GM10248 (cell line): ENCODE results near the gene TOM1L2.

Experiments
- CTCF ChIA-PET: fragments of 300-600 bp; sonication (Branson Sonifier 250); formaldehyde crosslinking; extraction: SDS; loops from one replicate; lab custom pipeline; 2021; ENCODE audit warnings: antibody characterized with exemption; lab: Yijun Ruan, JAX
- POLR2A ChIA-PET: fragments of 350-650 bp; sonication (Branson Sonifier 250); formaldehyde crosslinking; extraction: SDS; loops from one replicate; lab custom pipeline; 2020; ENCODE audit warnings: antibody characterized with exemption; lab: Yijun Ruan, JAX
- DNase-seq: peaks from one replicate; pipeline ENCODE4 v3.0.0; 2012; ENCODE audit errors: extremely low spot score
- TF ChIP-seq, protein P1 (sequence below): IDR thresholded peaks from 2 replicates; pipeline ENCODE4 v1.5.1; 2012; ENCODE audit warnings: mild to moderate bottlenecking, low read depth; ENCODE audit errors: extremely low read depth, missing control alignments, control extremely low read depth

The TOM1L2 gene

DNA sequence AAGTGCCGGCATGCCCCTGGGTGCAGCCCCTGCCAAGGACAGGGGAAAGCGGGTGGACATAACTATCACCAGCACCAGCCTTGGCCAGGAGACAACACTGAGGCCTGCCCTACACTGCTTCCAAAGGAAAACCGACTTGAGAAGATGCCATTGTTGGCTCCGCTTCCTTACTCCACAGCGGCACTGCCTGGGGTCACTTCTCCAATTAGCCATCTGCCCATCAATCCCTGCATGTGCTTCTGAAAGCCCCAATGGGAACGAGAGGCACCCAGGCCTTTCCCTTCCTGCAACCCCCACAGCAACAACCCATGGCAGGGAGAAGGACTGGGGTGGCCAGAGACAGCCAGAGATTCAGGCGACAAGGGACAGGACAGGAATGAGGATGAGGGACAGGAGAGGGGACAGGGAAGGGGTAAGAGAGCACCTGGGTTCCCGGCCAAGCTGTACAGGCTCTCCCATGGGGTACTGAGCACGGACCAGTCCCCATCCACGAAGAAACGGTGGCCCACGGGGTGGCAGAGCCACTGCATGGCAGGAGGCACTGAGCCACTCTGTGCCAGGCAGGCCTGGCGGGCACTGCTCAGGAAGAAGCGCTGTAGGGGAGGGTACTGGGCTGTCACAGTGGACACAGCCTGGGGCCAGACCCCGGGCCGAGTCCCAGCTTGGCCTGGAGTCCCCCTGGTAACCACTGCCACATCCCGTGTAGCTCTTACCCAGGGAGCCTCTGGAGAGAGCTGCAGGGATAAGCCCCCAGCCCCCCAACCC is 156.6 kb downstream of the TOM1L2 start:
- TF ChIP-seq, protein P1, sequence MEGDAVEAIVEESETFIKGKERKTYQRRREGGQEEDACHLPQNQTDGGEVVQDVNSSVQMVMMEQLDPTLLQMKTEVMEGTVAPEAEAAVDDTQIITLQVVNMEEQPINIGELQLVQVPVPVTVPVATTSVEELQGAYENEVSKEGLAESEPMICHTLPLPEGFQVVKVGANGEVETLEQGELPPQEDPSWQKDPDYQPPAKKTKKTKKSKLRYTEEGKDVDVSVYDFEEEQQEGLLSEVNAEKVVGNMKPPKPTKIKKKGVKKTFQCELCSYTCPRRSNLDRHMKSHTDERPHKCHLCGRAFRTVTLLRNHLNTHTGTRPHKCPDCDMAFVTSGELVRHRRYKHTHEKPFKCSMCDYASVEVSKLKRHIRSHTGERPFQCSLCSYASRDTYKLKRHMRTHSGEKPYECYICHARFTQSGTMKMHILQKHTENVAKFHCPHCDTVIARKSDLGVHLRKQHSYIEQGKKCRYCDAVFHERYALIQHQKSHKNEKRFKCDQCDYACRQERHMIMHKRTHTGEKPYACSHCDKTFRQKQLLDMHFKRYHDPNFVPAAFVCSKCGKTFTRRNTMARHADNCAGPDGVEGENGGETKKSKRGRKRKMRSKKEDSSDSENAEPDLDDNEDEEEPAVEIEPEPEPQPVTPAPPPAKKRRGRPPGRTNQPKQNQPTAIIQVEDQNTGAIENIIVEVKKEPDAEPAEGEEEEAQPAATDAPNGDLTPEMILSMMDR, result no peak
- ChIA-PET POLR2A (interaction anchor here (1.0 kb wide), 1 partner anchor 21 kb away, joined by 5 read pairs; the partner anchor contains the start of gene SREBF1), CTCF (interaction anchor here (1.2 to 7.7 kb wide), 5 partner anchors 11 to 104 kb away, joined by 3 to 93 read pairs (median 4); no protein-coding TSS in a partner anchor)
- no peak for DNase-seq

GRCh38 chr17:17815062-17815406 is 157.2 kb downstream of the TOM1L2 start:
- no peak for DNase-seq
- CTCF ChIA-PET, result interaction anchor here (1.2 to 7.7 kb wide), 7 partner anchors 10 to 104 kb away, joined by 3 to 93 read pairs (median 9); partner anchors contain the start of gene SREBF1
- TF ChIP-seq, protein P1, result no peak
- POLR2A ChIA-PET, result no interaction called here

DNA sequence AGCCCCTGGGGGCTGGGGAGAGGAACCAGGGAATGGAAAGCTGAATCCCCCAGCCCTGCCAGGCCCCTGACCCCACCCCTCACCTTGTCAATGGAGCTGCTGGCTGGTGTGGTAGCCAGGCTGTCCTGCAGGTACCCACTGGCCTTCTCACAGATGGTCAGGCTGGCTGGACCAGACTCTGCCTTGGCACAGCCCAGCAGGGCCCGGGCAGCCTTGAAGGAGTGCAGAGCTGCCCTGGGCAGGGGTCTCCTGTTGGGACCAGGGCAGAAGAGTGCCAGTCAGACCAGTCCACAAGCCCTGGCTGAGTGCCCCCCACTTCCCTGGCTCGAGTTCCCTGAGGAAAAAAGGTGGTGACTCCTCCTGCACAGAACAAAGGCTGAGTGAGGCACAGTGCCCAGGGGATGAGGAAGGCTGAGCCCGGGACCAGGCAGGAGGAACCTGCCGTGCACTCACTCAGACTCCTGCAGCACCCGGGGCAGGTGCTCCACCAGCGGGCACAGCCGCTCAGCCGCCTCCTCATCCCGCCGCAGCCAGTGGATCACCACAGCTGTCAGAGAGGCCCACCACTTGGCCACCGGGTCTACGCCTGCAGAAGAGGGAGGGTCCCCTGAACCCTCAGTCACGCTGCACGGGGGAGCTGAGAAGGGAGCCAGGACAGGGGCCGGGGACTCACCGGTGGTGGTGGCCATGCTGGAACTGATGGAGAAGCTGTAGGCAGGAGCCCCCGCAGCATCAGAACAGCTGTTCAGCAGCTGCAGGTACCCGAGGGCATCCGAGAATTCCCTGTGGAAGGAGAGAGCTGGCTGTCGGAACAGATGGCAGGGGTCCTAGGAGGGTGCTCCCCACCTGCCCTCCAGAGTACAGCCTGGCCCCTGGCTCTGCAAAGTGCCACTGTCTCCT is 157.8 kb downstream of the TOM1L2 start:
- DNase-seq, result no peak
- ChIA-PET CTCF (interaction anchor here (1.2 to 7.7 kb wide), 9 partner anchors 8 to 219 kb away, joined by 3 to 93 read pairs (median 14); partner anchors contain the start of gene SREBF1), POLR2A (no interaction called here)

DNA sequence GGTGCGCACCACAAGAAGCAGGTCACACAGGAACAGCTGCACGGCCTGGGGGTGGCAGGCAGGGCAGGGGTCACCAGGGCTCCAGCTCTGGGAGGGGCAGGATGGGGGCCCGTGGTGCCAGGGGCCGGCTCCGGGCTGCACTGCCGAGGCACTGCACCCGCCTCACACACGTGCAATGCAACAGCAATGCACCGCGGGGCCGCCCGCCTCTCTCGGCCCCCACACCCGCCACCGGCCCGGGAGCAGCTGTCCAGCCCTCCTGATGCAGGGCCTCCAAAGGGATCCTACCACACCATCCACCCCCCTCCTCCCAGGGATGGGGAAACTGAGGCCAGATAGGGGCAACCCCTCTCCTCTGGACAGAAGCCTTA is 158.5 kb downstream of the TOM1L2 start:
- DNase-seq, result no peak
- TF ChIP-seq, protein P1, result no peak
- CTCF ChIA-PET, result interaction anchor here (1.1 to 7.7 kb wide), 11 partner anchors 9 to 220 kb away, joined by 4 to 93 read pairs (median 16); partner anchors contain the start of gene SREBF1
- POLR2A ChIA-PET, result no interaction called here

More for the DNA sequence above, 157.8 kb downstream of the TOM1L2 start:
- TF ChIP-seq, protein P1, result no peak

DNA sequence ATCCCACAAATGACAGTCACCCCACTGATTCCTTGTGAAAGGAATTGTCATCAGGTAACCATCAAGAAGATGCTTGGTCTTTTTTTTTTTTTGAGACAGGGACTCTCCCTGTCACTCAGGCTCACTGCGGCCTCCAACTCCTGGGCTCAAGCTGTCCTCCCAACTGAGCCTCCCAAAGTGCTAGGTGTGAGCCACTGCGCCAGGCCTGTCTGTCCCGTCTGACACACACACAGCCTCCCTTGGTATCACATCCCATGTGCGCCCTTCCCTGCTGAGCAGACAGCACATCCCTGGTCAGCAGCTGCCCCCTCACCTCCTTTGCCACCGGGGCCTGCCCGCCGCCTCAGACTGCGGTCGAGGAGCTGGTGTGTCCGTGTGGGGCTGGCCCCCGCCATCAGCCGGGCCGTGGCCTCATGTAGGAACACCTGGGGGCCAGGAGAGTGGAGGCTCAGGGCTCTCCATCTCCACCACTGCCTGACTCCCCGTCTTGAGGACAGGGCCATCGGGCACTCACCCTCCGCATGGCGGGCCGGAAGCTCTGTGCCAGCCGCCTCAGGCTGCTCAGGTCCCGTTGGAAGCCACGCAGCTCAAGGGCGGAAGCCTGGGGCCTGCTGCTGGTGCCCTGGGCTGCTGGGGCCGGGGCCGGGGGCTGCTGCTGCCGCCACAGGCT is 159.0 kb downstream of the TOM1L2 start:
- DNase-seq, result no peak
- TF ChIP-seq, protein P1, result no peak
- CTCF ChIA-PET, result interaction anchor here (0.6 to 7.7 kb wide), 21 partner anchors 7 to 220 kb away, joined by 3 to 93 read pairs (median 9); partner anchors contain the start of gene SREBF1
- POLR2A ChIA-PET, result no interaction called here
